HEK293T (cell line): ENCODE measurements around the gene MLXIPL.

Source experiments
- BHLHE40 ChIP-seq: fragments of 450-650 bp; IDR thresholded peaks from 2 replicates; pipeline ENCODE4 v1.6.1; 2016; ENCODE audit warnings: mild to moderate bottlenecking, moderate library complexity, borderline replicate concordance
- CTBP1 ChIP-seq: fragments of 450-650 bp; IDR thresholded peaks from 2 replicates; pipeline ENCODE4 v1.6.1; 2016; ENCODE audit warnings: borderline replicate concordance
- ELF4 ChIP-seq: fragments of 450-650 bp; IDR thresholded peaks from 2 replicates; pipeline ENCODE4 v1.6.1; 2017; ENCODE audit warnings: antibody characterized with exemption
- FOXA1 ChIP-seq: fragments of 450-650 bp; IDR thresholded peaks from 2 replicates; pipeline ENCODE4 v1.6.1; 2016; ENCODE audit warnings: mild to moderate bottlenecking
- FOXK2 ChIP-seq: fragments of 450-650 bp; IDR thresholded peaks from 2 replicates; pipeline ENCODE4 v1.6.1; 2016; ENCODE audit warnings: mild to moderate bottlenecking
- HDGF ChIP-seq: fragments of 450-650 bp; IDR thresholded peaks from 2 replicates; pipeline ENCODE4 v1.6.1; 2017; ENCODE audit warnings: antibody characterized with exemption, borderline replicate concordance
- LEF1 ChIP-seq: fragments of 450-650 bp; IDR thresholded peaks from 2 replicates; pipeline ENCODE4 v1.6.1; 2017; ENCODE audit warnings: mild to moderate bottlenecking, borderline replicate concordance
- NFRKB ChIP-seq: fragments of 450-650 bp; IDR thresholded peaks from 2 replicates; pipeline ENCODE4 v1.6.1; 2016; ENCODE audit warnings: mild to moderate bottlenecking, moderate library complexity
- PKNOX1 ChIP-seq: fragments of 450-650 bp; IDR thresholded peaks from 2 replicates; pipeline ENCODE4 v1.6.1; 2016
- SP1 ChIP-seq: fragments of 450-650 bp; IDR thresholded peaks from 2 replicates; pipeline ENCODE4 v1.6.1; 2017
- SUZ12 ChIP-seq: fragments of 450-650 bp; IDR thresholded peaks from 2 replicates; pipeline ENCODE4 v1.6.1; 2016; ENCODE audit warnings: mild to moderate bottlenecking
- TARDBP ChIP-seq: fragments of 450-650 bp; IDR thresholded peaks from 2 replicates; pipeline ENCODE4 v1.6.1; 2016

- TF ChIP-seq NFRKB (no peak), FOXA1 (no peak), HDGF (no peak), PKNOX1 (no peak), BHLHE40 (no peak), ELF4 (no peak), SP1 (no peak), FOXK2 (no peak), SUZ12 (no peak), CTBP1 (no peak), LEF1 (no peak), TARDBP (no peak)
Measured at GRCh38 chr7:73646785-73647724, 22.7 kb upstream of the MLXIPL start.
